ENCODE data around the gene GZMH. TPM values are rescaled to one million over a fixed set of nuclear protein-coding genes. Genes with fewer than 3 reads are reported as not detected.
"Not testable (repeated sequence)": the region's sequence is repeated elsewhere in the genome, so short reads cannot be mapped to it uniquely, and the experiment has no call there.

Gene GZMH
- not detected in 2 replicates for total RNA-seq (2014; rRNA removed; shearing (Covaris generic))
- total RNA-seq (2022), result not detected in 2 replicates
- Bru-seq, nascent RNA, result not detected
- not detected for BruChase-seq, experiment 1, labeled RNA remaining after a 6-hour chase
- BruChase-seq, experiment 2, labeled RNA remaining after a 2-hour chase, result not detected
- long read RNA-seq, result 0 reads

- intact Hi-C loops (cut with micrococcal nuclease; ENCODE audit: unreplicated experiment), result no loop called here
- CTCF ChIA-PET (ENCODE audit: unreplicated experiment), result no interaction called here
- DNase-seq (ENCODE audit: low spot score), result no peak
- H3K9me3 ChIP-seq (ENCODE audit: low read length), result no peaks in the 10 kb centered on the region
- TF ChIP-seq, protein P1, sequence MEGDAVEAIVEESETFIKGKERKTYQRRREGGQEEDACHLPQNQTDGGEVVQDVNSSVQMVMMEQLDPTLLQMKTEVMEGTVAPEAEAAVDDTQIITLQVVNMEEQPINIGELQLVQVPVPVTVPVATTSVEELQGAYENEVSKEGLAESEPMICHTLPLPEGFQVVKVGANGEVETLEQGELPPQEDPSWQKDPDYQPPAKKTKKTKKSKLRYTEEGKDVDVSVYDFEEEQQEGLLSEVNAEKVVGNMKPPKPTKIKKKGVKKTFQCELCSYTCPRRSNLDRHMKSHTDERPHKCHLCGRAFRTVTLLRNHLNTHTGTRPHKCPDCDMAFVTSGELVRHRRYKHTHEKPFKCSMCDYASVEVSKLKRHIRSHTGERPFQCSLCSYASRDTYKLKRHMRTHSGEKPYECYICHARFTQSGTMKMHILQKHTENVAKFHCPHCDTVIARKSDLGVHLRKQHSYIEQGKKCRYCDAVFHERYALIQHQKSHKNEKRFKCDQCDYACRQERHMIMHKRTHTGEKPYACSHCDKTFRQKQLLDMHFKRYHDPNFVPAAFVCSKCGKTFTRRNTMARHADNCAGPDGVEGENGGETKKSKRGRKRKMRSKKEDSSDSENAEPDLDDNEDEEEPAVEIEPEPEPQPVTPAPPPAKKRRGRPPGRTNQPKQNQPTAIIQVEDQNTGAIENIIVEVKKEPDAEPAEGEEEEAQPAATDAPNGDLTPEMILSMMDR (conservative IDR thresholded peaks at IDR 0.05; ENCODE audit: low read length), result no peak
- no peaks in the 10 kb centered on the region for H4K20me1 ChIP-seq (ENCODE audit: insufficient read depth, low read length)
- H3K36me3 ChIP-seq (ENCODE audit: insufficient read depth, low read length), result no peaks in the 10 kb centered on the region
- H3K79me2 ChIP-seq (ENCODE audit: insufficient read depth, low read depth, low read length), result no peaks in the 10 kb centered on the region
- H3K27ac ChIP-seq (ENCODE audit: low read depth, low read length, poor library complexity, severe bottlenecking), result no peak within 1 kb of the TSS
- H3K4me2 ChIP-seq (ENCODE audit: low read length), result no peak within 1 kb of the TSS
- no peak within 1 kb of the TSS for H3K4me3 ChIP-seq (ENCODE audit: low read depth, low read length, poor library complexity, severe bottlenecking)
- no TSS peak for BruUV-seq (replicated peaks)
- no peaks in the 10 kb centered on the region for H3K9me2 ChIP-seq (ENCODE audit: insufficient read depth, low read length)
- H2AFZ ChIP-seq (ENCODE audit: low read length), result no peak within 1 kb of the TSS
- H3K4me1 ChIP-seq (ENCODE audit: insufficient read depth, low read length, poor library complexity, severe bottlenecking), result no peaks in the 10 kb centered on the region
- POLR2A ChIA-PET, result no interaction called here
These were observed at the start of gene GZMH for GRCh38 chr14:24609655-24610344. TSS of gene GZMH (minus strand) at chr14:24609685. CDS start at chr14:24609613, 72 bp downstream.

DNA sequence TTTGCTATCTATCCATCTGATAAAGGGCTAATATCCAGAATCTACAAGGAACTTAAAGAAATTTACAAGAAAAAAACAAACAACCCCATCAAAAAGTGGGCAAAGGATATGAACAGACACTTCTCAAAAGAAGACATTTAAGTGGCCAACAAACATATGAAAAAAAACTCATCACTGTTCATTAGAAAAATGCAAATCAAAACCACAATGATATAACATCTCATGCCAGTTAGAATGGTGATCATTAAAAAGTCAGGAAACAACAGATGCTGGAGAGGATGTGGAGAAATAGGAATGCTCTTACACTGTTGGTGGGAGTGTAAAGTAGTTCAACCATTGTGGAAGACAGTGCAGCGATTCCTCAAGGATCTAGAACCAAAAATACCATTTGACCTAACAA is 38.9 kb upstream of the GZMH start:
- BruUV-seq (replicated peaks); H3K4me1 ChIP-seq (ENCODE audit: insufficient read depth, low read length, poor library complexity, severe bottlenecking); DNase-seq (ENCODE audit: low spot score); H3K36me3 ChIP-seq (ENCODE audit: insufficient read depth, low read length); H3K9me3 ChIP-seq (ENCODE audit: low read length); H3K9me2 ChIP-seq (ENCODE audit: insufficient read depth, low read length); H2AFZ ChIP-seq (ENCODE audit: low read length); POLR2A ChIA-PET; H3K4me3 ChIP-seq (ENCODE audit: low read depth, low read length, poor library complexity, severe bottlenecking); H3K79me2 ChIP-seq (ENCODE audit: insufficient read depth, low read depth, low read length); CTCF ChIA-PET (ENCODE audit: unreplicated experiment); intact Hi-C loops (cut with micrococcal nuclease; ENCODE audit: unreplicated experiment); H4K20me1 ChIP-seq (ENCODE audit: insufficient read depth, low read length); H3K4me2 ChIP-seq (ENCODE audit: low read length); H3K27ac ChIP-seq (ENCODE audit: low read depth, low read length, poor library complexity, severe bottlenecking): not testable (repeated sequence)

GRCh38 chr14:24639905-24640304 is 30.4 kb upstream of the GZMH start:
- POLR2A ChIA-PET, result no interaction called here
- Histone ChIP-seq H3K4me2 (ENCODE audit: low read length) (no peak overlapping the region), H3K36me3 (ENCODE audit: insufficient read depth, low read length) (no peaks in the 10 kb centered on the region), H3K4me3 (ENCODE audit: low read depth, low read length, poor library complexity, severe bottlenecking) (no peak overlapping the region), H3K9me2 (ENCODE audit: insufficient read depth, low read length) (no peaks in the 10 kb centered on the region), H3K4me1 (ENCODE audit: insufficient read depth, low read length, poor library complexity, severe bottlenecking) (peaks cover 6% of the 10 kb centered on the region), H2AFZ (ENCODE audit: low read length) (no peak overlapping the region), H4K20me1 (ENCODE audit: insufficient read depth, low read length) (no peaks in the 10 kb centered on the region), H3K27ac (ENCODE audit: low read depth, low read length, poor library complexity, severe bottlenecking) (no peak overlapping the region), H3K79me2 (ENCODE audit: insufficient read depth, low read depth, low read length) (no peaks in the 10 kb centered on the region), H3K9me3 (ENCODE audit: low read length) (no peaks in the 10 kb centered on the region)
- CTCF ChIA-PET (ENCODE audit: unreplicated experiment), result no interaction called here
- BruUV-seq (replicated peaks), result no TSS peak
- DNase-seq (ENCODE audit: low spot score), result no peak
- intact Hi-C loops (cut with micrococcal nuclease; ENCODE audit: unreplicated experiment), result no loop called here
- no peak for TF ChIP-seq EZH2phosphoT487 (IDR thresholded peaks at IDR 0.05; ENCODE audit: borderline replicate concordance, low read depth, low read length)
- TF ChIP-seq, protein P1 (conservative IDR thresholded peaks at IDR 0.05; ENCODE audit: low read length), result no peak
